Neural cell (in vitro differentiated cells): ENCODE measurements around the gene FCRL1.

Experiments
- EP300 ChIP-seq: fragments of 450-650 bp; conservative IDR thresholded peaks from 2 replicates; pipeline ENCODE4 v1.6.1; 2014; ENCODE audit warnings: antibody characterized with exemption, mild to moderate bottlenecking, moderate library complexity; ENCODE audit not compliant: poor library complexity, severe bottlenecking
- EZH2 ChIP-seq: fragments of 200-600, 300-800 bp; shearing (Covaris generic), sonication (generic); IDR thresholded peaks from 2 replicates; pipeline ENCODE4 v1.6.1; 2014; ENCODE audit warnings: antibody characterized with exemption, low read length, borderline replicate concordance, mild to moderate bottlenecking; ENCODE audit not compliant: insufficient read depth, poor library complexity, severe bottlenecking
- POLR2AphosphoS5 ChIP-seq: IDR thresholded peaks from 2 replicates; pipeline ENCODE4 v1.6.1; 2012
- RAD21 ChIP-seq: fragments of 450-650 bp; conservative IDR thresholded peaks from 2 replicates; pipeline ENCODE4 v1.6.1; 2014; ENCODE audit warnings: antibody characterized with exemption, mild to moderate bottlenecking, moderate library complexity
- TF ChIP-seq, protein P1 (sequence below): fragments of 450-650 bp; IDR thresholded peaks from 2 replicates; pipeline ENCODE4 v1.5.1; 2014; ENCODE audit warnings: antibody characterized with exemption, mild to moderate bottlenecking, moderate library complexity; ENCODE audit not compliant: poor library complexity, severe bottlenecking

DNA sequence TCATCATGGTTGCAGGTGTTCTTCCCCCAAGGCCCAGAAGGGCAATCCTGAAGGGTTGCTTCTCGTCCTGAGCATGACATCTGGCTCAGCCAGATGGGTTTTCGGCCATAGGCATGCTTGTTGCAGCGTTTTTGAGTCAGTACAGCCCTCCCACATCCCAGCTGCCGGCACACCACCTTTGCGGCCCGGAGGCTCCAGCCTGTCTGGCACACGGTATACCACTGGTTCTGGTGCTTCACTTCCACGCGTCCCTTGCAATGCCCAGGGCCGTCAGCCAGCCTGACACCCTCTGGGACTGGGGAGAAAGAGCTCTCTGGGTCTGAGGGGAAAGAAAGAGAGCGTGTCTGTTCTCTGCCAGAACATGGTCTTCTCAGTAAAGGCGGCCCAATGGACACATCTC lies 14.5 kb upstream of the FCRL1 start:
- no peak for TF ChIP-seq EP300
- no peak for TF ChIP-seq EZH2
- TF ChIP-seq, protein P1, sequence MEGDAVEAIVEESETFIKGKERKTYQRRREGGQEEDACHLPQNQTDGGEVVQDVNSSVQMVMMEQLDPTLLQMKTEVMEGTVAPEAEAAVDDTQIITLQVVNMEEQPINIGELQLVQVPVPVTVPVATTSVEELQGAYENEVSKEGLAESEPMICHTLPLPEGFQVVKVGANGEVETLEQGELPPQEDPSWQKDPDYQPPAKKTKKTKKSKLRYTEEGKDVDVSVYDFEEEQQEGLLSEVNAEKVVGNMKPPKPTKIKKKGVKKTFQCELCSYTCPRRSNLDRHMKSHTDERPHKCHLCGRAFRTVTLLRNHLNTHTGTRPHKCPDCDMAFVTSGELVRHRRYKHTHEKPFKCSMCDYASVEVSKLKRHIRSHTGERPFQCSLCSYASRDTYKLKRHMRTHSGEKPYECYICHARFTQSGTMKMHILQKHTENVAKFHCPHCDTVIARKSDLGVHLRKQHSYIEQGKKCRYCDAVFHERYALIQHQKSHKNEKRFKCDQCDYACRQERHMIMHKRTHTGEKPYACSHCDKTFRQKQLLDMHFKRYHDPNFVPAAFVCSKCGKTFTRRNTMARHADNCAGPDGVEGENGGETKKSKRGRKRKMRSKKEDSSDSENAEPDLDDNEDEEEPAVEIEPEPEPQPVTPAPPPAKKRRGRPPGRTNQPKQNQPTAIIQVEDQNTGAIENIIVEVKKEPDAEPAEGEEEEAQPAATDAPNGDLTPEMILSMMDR: no peak
- TF ChIP-seq POLR2AphosphoS5: no peak
- TF ChIP-seq RAD21: no peak
